ACC112 (cell line): ENCODE data around the gene HYDIN.
"Not testable (repeated sequence)": the region's sequence is repeated elsewhere in the genome, so short reads cannot be mapped to it uniquely, and the experiment has no call there.

Experiments used
- H2AFZ ChIP-seq: fragments of 200-600 bp; sonication (generic); one replicate; pipeline ENCODE4 v1.6.0; 2017; ENCODE audit warnings: antibody characterized with exemption, low read length; ENCODE audit not compliant: unreplicated experiment
- H3K27ac ChIP-seq: fragments of 200-600 bp; sonication (generic); 2 replicates; pipeline ENCODE4 v1.5.1; 2014; ENCODE audit warnings: low read depth, mild to moderate bottlenecking, antibody characterized with exemption, low read length, moderate library complexity
- H3K27me3 ChIP-seq: fragments of 200-600 bp; sonication (generic); 2 replicates; pipeline ENCODE4 v1.6.1; 2014; ENCODE audit warnings: mild to moderate bottlenecking, antibody characterized with exemption, low read length, moderate library complexity, mixed read lengths; ENCODE audit not compliant: insufficient read depth
- H3K36me3 ChIP-seq: fragments of 200-600 bp; sonication (generic); 2 replicates; pipeline ENCODE4 v1.6.1; 2016; ENCODE audit warnings: mild to moderate bottlenecking, antibody characterized with exemption, low read length, moderate library complexity, mixed read lengths; ENCODE audit not compliant: insufficient read depth
- H3K4me1 ChIP-seq: fragments of 200-600 bp; sonication (generic); one replicate; pipeline ENCODE4 v1.6.1; 2016; ENCODE audit warnings: low read length, mixed read lengths; ENCODE audit not compliant: insufficient read depth, unreplicated experiment, control insufficient read depth
- H3K4me3 ChIP-seq: fragments of 200-600 bp; sonication (generic); 2 replicates; pipeline ENCODE4 v1.5.1; 2014; ENCODE audit warnings: mild to moderate bottlenecking, low read depth, low read length
- H3K79me2 ChIP-seq: fragments of 200-600 bp; sonication (generic); one replicate; pipeline ENCODE4 v1.6.0; 2016; ENCODE audit warnings: low read length; ENCODE audit not compliant: control insufficient read depth, unreplicated experiment, insufficient read depth

Gene HYDIN

DNA sequence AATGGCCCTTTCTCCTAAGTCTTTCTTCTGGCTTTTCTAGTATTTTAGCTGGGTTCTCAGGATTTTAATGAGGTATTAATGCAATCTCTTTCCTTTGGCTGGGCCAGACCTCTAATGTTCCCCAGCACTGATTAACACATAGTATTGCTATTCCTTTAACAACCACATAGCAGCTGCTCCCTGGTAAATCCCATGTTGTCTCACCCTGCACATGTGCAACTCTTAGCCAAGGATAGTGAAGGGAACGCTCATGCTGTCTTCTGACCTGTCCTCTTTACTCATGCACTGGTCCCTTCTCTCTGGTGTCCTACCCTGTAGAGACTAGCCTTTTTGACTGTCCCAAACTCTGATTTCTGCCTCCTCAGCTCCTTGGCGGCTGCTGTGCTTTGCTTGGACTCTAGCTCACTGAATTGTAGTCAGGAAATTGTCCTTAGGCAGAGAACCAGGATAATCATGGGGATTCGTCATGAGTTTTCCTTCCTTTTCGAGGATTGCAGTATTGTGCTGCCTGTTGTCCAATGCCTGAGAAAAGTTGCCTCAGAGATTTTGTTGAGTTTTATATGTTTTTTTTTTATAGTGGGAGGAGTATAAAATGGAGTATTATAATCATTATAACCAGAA, 406.9 kb downstream of the HYDIN start:
- H3K36me3 ChIP-seq, H3K27me3 ChIP-seq, H3K4me1 ChIP-seq, H2AFZ ChIP-seq, H3K27ac ChIP-seq, H3K4me3 ChIP-seq, H3K79me2 ChIP-seq: not testable (repeated sequence)

DNA sequence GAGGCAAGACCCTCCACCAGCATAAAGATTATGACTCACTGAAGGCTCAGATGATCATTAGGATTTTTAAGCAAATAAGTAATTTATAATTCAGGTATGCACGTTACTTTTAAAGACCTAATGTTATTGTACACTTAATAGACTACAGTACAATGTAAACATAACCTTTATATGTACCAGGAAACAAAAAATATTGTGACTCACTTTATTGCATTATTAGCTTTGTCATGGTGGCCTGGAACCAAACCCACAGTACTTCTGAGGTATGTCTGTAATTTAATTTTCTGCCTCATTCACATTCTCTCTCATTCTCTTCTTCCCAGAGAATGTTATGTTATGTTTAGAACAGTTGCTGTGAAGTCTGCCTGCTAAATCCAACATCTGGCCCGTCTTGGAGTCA, 407.8 kb downstream of the HYDIN start:
- H2AFZ ChIP-seq, H3K79me2 ChIP-seq, H3K36me3 ChIP-seq, H3K4me3 ChIP-seq, H3K4me1 ChIP-seq, H3K27ac ChIP-seq, H3K27me3 ChIP-seq: not testable (repeated sequence)

DNA sequence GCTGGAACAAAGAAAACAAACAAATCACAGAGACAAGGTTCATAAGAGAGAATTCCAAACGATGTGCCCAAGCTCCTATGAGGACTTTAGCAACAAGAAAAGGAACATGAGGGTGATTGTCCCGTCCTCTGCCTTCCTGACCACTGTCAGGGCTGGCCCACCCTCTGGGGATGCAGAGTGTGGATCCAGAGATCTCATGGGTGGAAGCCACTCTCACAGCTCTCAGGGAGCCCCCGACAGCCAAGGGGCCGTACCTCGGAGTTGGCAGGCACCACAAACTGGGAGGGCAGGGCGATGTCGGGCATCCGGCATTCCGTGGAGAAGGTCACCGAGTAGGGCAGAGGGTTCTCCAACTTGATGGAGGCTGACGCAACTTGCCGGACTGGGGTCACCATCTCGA, 412.4 kb downstream of the HYDIN start:
- not testable (repeated sequence) for H2AFZ ChIP-seq, H3K4me3 ChIP-seq, H3K27me3 ChIP-seq

DNA sequence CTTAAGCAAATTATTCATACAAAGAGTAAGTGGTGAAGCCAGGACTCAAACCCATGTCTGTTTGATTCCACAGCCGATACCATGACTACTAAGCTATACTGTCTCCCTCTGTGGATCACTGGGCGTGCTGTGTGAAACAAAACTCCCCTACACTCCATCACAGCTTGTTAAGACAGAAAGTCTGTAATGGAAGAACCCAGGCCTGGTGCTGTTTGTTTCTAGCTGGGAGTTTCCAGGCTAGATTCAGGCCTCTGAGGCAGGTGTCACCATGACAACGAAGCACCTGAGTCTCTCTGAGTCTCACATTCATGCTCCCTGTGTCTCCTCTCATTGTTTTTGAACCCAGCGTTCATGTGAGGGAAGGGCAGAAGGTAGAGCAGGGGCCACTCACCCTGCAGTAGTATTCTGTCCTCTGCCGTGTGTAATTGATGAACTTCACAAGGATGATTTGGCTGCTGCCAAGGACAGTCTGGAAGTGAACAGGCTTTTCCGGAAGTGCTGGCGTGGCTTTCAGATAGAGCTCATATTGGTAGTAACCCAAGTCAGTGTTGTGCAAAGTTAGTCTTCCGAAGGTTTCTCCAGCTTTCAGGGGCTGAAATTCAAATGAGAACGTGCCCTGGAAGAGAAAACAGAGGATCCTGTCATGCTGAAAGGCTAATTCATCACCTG, 421.0 kb downstream of the HYDIN start:
- Histone ChIP-seq H3K79me2 (no peaks in the 10 kb centered on the region), H2AFZ (no peak overlapping the region), H3K27me3 (no peaks in the 10 kb centered on the region), H3K36me3 (no peaks in the 10 kb centered on the region), H3K4me3 (no peak overlapping the region), H3K4me1 (peaks cover 21% of the 10 kb centered on the region), H3K27ac (no peak overlapping the region)

More for the DNA sequence above, 412.4 kb downstream of the HYDIN start:
- not testable (repeated sequence) for H3K36me3 ChIP-seq, H3K27ac ChIP-seq, H3K4me1 ChIP-seq, H3K79me2 ChIP-seq

DNA sequence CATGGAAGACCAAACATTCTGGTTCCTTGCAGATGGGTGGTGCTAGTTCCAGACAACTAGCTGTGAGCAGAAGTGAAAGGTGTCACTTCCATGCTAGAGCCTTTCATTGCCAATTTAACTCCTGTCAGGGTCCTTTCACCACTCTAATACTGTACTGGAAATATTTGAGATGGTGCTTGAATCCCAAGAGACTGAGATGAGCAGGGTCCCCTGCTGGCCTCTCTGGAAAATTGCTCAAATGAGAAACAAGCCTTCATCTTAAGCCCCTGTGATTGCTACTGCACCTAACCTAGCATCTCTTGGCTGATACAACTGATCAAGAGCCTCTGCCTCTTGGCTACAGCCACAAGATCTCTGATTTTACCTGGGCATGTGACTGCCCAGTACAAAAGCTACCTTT, 422.2 kb downstream of the HYDIN start:
- H3K79me2 ChIP-seq, result no peaks in the 10 kb centered on the region
- H3K4me1 ChIP-seq, result peaks cover 29% of the 10 kb centered on the region

DNA sequence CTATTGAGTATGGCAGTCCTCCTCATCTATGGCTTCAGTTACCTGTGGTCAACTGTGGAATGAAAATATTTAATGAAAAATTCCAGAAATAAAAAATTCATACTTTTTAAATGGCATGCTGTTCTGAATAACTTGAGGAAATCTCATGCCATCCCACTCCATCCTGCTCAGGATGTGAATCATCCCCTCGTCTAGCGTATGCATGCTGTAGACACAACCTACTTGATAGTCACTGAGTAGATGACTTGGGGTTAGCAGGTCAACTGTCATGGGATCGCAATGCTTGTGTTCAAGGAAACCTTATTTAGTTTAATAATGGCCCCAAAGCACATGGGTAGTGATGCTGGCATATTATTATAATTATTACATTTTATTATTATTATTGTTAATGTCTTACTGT, 424.7 kb downstream of the HYDIN start:
- Histone ChIP-seq H3K27me3 (no peaks in the 10 kb centered on the region), H3K27ac (peak overlapping the region; percentile 96), H3K4me3 (no peak overlapping the region), H3K4me1 (peaks cover 29% of the 10 kb centered on the region), H3K79me2 (peaks cover 1% of the 10 kb centered on the region), H2AFZ (no peak overlapping the region), H3K36me3 (no peaks in the 10 kb centered on the region)

More for the DNA sequence above, 422.2 kb downstream of the HYDIN start:
- Histone ChIP-seq H3K36me3 (no peaks in the 10 kb centered on the region), H3K27me3 (no peaks in the 10 kb centered on the region), H3K4me3 (no peak overlapping the region), H2AFZ (no peak overlapping the region), H3K27ac (no peak overlapping the region)

DNA sequence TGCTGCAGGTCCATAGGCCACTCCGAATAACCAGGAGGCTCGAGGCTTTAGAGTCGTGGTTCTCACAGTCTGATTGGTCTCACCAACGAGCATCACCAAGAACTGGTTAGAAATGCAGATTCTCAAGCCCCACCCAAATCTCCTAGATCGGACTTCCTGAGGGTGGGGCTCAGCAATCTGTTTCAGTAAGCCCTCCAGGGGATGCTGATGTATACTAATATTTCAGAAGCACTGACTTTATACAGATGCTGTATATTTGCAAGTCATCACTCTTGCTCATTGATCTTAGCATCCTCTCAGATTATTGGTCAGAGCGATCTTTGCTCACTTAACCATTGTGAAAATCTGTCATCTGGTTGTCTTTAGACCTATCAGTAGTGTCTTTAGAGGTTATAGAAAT, 425.1 kb downstream of the HYDIN start:
- Histone ChIP-seq H3K27ac (peak overlapping the region; percentile 96), H3K4me1 (peaks cover 29% of the 10 kb centered on the region), H3K27me3 (no peaks in the 10 kb centered on the region), H3K4me3 (no peak overlapping the region), H3K36me3 (no peaks in the 10 kb centered on the region), H3K79me2 (peaks cover 5% of the 10 kb centered on the region), H2AFZ (no peak overlapping the region)

DNA sequence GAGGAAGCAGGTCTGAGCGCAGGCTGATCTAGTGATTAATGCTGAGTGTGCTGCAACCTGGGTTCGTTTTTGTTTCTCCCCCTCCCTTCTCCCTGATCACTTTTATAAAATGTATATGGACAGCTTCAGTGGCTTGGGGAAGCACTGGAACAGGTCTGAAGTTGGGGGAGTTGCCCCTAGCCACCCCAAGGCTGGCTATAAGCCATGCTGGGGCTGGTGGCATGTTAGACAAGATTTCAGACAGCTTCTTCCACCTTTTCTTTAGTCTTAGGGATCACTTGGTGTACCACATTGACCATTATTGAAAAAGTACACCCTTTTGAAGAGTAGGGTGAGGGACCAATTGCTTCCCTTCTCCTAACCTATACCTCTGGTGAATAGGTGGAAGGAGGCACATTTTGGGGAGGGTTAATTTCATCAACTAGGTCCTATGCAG, 425.8 kb downstream of the HYDIN start:
- peak overlapping the region; percentile 96 for H3K27ac ChIP-seq
- H3K4me1 ChIP-seq, result peaks cover 29% of the 10 kb centered on the region
- peak overlapping the region; percentile 18; the same call in 1 of the 2 replicates for H3K4me3 ChIP-seq
- H3K36me3 ChIP-seq, result no peaks in the 10 kb centered on the region
- H2AFZ ChIP-seq, result no peak overlapping the region
- peaks cover 12% of the 10 kb centered on the region for H3K79me2 ChIP-seq
- no peaks in the 10 kb centered on the region for H3K27me3 ChIP-seq

DNA sequence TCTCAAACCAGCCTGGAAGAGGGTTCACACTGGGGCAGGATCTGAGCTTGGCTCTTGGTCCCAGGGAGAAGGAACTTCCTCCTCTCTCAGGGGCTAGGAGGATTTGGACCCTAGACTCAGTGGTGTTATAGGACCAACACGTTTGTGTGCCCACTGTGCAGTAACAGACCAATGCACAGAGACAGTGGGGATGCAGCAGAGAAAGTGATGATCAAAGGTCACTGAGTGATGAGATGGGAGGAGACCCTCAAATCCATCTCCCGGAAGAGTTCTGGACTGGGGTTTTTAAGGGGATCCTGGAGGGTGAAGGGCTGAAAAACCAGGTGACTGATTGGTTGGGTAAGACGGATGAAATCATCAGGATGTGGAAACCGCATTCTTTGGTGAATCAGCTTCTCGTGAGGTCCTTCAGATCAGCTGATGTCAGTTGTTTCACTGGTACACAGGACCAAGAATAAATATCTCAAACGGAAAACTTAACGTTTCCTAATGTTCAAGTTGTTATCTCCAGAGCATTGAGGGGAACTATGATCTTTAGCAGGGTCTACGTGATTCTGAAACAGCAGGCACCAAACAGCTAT, 426.3 kb downstream of the HYDIN start:
- no peaks in the 10 kb centered on the region for H3K27me3 ChIP-seq
- H3K4me3 ChIP-seq, result peak overlapping the region; percentile 18; the same call in 1 of the 2 replicates
- H3K36me3 ChIP-seq, result peaks cover under 1% of the 10 kb centered on the region; the same call in 1 of the 2 replicates
- peaks cover 29% of the 10 kb centered on the region for H3K4me1 ChIP-seq
- peaks cover 17% of the 10 kb centered on the region for H3K79me2 ChIP-seq
- peak overlapping the region; percentile 96 for H3K27ac ChIP-seq
- H2AFZ ChIP-seq, result no peak overlapping the region

DNA sequence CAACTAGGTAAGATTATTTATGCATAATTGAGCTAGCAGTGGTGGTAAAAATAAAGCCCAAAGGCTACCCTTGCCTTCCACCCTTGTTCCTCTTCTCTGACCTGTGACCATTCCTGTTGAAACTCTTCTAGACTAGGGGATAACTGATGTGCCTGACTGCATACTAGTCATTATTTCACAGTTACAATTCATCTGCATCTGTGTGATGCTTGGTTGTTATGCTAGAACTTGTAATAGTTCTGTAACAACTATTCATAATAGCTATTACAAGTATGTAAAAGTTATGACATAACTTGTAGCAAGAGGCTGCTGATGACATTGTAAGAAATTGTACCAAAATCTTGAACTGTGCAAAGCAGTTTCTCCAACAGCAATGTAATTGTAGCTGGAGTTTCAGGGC, 427.2 kb downstream of the HYDIN start:
- H3K4me1 ChIP-seq, result peaks cover 34% of the 10 kb centered on the region
- peaks cover 26% of the 10 kb centered on the region for H3K79me2 ChIP-seq
- no peaks in the 10 kb centered on the region for H3K27me3 ChIP-seq
- peak overlapping the region; percentile 96 for H3K27ac ChIP-seq
- H2AFZ ChIP-seq, result no peak overlapping the region
- peaks cover 5% of the 10 kb centered on the region; the same call in 1 of the 2 replicates for H3K36me3 ChIP-seq
- H3K4me3 ChIP-seq, result no peak overlapping the region

DNA sequence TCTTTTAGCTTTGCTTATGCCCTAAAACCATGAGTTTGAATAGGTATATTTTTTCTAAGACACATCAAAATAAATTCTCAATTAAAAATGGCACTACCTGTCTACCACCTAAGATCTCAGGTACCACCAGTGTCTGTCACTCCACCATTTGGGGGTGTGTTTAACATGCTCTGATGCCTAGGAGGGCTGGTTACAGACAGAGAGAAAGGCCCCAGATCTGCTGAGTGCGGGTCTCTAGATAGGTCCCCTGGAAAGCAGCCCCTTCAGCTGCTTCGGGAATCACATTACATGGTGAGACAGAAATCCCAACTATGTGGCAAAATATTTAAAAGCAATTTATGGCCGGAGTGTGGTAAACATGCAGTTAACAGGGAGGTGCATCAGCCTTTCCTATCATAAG, 428.9 kb downstream of the HYDIN start:
- Histone ChIP-seq H3K27me3 (no peaks in the 10 kb centered on the region), H3K4me3 (peak overlapping the region; percentile 89; the same call in 1 of the 2 replicates), H3K4me1 (peaks cover 33% of the 10 kb centered on the region), H3K27ac (no peak overlapping the region), H3K79me2 (peaks cover 42% of the 10 kb centered on the region), H3K36me3 (peaks cover 7% of the 10 kb centered on the region; the same call in 1 of the 2 replicates), H2AFZ (peak overlapping the region; percentile 28)
